DMS114 treated with DMSO at 0.1 percent for 48 hours (cell line): ENCODE results near the gene SORCS2.
"Not testable (repeated sequence)": the region's sequence is repeated elsewhere in the genome, so short reads cannot be mapped to it uniquely, and the experiment has no call there.

ENCODE experiments used
- DNase-seq: peaks from one replicate; lab custom pipeline; 2025; ENCODE audit not compliant: unreplicated experiment; lab: John Stamatoyannopoulos, UW

Gene SORCS2

GRCh38 chr4:7591409-7592053 is 399.2 kb downstream of the SORCS2 start:
- DNase-seq, result no peak

GRCh38 chr4:7593646-7594412 is 401.5 kb downstream of the SORCS2 start:
- no peak for DNase-seq

- DNase-seq, result no peak
These were observed 403.7 kb downstream of the SORCS2 start for GRCh38 chr4:7595934-7596461.

- DNase-seq, result no peak
These were observed 404.7 kb downstream of the SORCS2 start for GRCh38 chr4:7596918-7597606.

- no peak for DNase-seq
These were observed 406.8 kb downstream of the SORCS2 start for GRCh38 chr4:7598939-7599790.

- no peak for DNase-seq
These were observed 407.9 kb downstream of the SORCS2 start for GRCh38 chr4:7600247-7600646.

- DNase-seq, result not testable (repeated sequence)
These were observed 409.8 kb downstream of the SORCS2 start for GRCh38 chr4:7602166-7602565.

- DNase-seq, result no peak
These were observed 415.0 kb downstream of the SORCS2 start for GRCh38 chr4:7607156-7607910.

- DNase-seq, result no peak
These were observed 415.7 kb downstream of the SORCS2 start for GRCh38 chr4:7608046-7608445.

GRCh38 chr4:7609316-7609715 is 417.0 kb downstream of the SORCS2 start:
- DNase-seq, result no peak

- DNase-seq, result no peak
These were observed 417.8 kb downstream of the SORCS2 start for GRCh38 chr4:7610022-7610670.

- DNase-seq, result no peak
These were observed 418.5 kb downstream of the SORCS2 start for GRCh38 chr4:7610841-7611240.

- no peak for DNase-seq
These were observed 420.1 kb downstream of the SORCS2 start for GRCh38 chr4:7612311-7612897.

- DNase-seq, result no peak
These were observed 422.1 kb downstream of the SORCS2 start for GRCh38 chr4:7614350-7614949.

- no peak for DNase-seq
These were observed 423.9 kb downstream of the SORCS2 start for GRCh38 chr4:7616193-7616592.

GRCh38 chr4:7618361-7618760 is 426.0 kb downstream of the SORCS2 start:
- no peak for DNase-seq

GRCh38 chr4:7620086-7620813 is 427.9 kb downstream of the SORCS2 start:
- DNase-seq, result no peak

- no peak for DNase-seq
These were observed 428.5 kb downstream of the SORCS2 start for GRCh38 chr4:7620814-7621176.
